ENCODE data around the gene NAB2.
A peak's percentile ranks its signal among the peaks of the same experiment; 100 is the strongest.

Gene NAB2

GRCh38 chr12:57092876-57093414 lies 4.0 kb downstream of the NAB2 start:
- TF ChIP-seq, protein P1, sequence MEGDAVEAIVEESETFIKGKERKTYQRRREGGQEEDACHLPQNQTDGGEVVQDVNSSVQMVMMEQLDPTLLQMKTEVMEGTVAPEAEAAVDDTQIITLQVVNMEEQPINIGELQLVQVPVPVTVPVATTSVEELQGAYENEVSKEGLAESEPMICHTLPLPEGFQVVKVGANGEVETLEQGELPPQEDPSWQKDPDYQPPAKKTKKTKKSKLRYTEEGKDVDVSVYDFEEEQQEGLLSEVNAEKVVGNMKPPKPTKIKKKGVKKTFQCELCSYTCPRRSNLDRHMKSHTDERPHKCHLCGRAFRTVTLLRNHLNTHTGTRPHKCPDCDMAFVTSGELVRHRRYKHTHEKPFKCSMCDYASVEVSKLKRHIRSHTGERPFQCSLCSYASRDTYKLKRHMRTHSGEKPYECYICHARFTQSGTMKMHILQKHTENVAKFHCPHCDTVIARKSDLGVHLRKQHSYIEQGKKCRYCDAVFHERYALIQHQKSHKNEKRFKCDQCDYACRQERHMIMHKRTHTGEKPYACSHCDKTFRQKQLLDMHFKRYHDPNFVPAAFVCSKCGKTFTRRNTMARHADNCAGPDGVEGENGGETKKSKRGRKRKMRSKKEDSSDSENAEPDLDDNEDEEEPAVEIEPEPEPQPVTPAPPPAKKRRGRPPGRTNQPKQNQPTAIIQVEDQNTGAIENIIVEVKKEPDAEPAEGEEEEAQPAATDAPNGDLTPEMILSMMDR (IDR thresholded peaks at IDR 0.05; ENCODE audit: low read depth, low read length) = no peak
- TF ChIP-seq POLR2A (IDR thresholded peaks at IDR 0.05; ENCODE audit: extremely low read depth, insufficient read length) (no peak), MYC (IDR thresholded peaks at IDR 0.05; ENCODE audit: low read depth, low read length) (no peak), MAX (IDR thresholded peaks at IDR 0.05; ENCODE audit: low read depth, low read length) (no peak)
- DNase-seq (ENCODE audit: low read depth) = no peak
- H3K4me3 ChIP-seq (ENCODE audit: low read depth, low read length) = no peak overlapping the region

DNA sequence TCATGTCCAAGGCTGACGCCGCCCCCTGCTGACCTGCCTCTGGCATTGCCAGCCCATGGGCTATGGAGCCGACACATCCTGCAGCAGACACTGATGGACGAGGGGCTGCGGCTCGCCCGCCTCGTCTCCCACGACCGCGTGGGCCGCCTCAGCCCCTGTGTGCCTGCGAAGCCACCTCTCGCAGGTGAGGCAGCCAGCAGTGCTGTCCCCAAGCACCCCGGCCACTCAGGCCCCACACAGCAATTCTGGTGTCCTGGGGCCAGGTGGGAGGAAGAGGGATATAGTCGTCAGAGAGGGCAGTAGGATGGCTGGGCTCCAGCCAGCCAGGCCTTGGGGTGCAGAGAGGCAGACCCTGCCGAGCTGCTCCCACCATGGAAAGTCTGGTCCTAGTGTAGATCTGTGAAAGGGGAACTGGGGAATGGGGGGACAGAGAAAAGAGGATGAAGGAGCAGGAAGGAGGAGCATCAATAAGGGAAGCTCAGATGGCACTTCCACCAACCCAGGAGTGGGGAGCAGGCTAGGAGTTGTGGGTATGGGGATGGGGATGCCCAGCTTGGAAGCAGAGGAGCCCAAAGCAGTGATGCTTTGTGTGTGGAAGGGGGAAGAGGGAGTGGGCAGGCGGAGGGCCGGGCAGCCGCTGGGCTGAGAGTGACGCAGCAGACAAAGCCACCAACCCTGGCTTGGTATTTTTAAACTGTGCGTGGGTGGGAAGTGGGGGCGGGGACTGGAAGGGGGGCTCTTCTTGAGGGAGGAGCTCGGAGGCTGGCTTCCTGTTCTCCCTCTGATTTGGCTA lies 4.7 kb downstream of the NAB2 start:
- peak; percentile 77 for DNase-seq (ENCODE audit: low read depth)
- TF ChIP-seq, protein P1 (IDR thresholded peaks at IDR 0.05; ENCODE audit: low read depth, low read length) = peak; percentile 75
- no peak for TF ChIP-seq MYC (IDR thresholded peaks at IDR 0.05; ENCODE audit: low read depth, low read length)
- H3K4me3 ChIP-seq (ENCODE audit: low read depth, low read length) = no peak overlapping the region

DNA sequence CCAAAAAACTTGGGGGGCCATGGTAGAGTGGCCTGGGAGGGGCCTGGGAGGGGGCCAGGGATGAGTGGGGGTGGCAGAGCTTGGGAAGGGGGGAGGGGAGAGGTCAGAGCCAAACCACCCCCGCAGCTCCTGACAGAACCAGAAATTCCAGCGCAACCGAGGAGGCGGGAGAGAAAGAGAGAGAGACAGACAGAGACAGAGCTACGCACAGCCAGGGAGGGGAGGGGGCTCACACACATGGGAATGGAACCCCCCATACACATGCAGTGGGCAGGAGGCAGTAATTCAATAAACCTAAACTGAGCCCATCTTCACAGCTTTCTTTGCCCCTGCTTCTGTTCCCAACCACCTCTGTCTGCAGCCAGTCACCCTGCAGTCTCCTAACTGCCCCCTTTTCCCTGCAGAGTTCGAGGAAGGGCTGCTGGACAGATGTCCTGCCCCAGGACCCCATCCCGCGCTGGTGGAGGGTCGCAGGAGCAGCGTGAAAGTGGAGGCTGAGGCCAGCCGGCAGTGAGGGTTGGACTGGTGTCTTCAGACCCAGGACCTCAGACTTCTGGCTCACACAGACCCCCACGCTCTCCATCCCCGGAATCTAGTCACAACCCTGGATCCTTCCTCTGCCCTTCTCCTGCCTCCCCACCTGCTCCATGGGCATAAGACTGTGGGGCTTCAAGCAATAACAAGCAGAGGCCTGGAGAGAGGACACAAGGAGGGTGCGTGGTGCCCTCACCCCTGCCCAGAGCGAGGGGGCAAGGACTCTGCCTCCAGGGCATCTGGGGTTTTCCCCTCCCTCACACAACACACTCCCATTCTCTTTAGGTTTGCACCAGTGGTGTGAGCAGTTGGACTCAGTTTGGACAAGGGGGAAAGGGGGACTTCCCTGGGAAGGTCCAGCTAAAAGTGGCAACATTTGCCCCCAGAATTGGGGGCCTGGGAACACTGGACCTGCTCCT lies 5.6 kb downstream of the NAB2 start:
- H3K4me3 ChIP-seq (ENCODE audit: low read depth, low read length) = no peak overlapping the region
- no peak for DNase-seq (ENCODE audit: low read depth)
- TF ChIP-seq, protein P1 (IDR thresholded peaks at IDR 0.05; ENCODE audit: low read depth, low read length) = no peak
- TF ChIP-seq MAX (IDR thresholded peaks at IDR 0.05; ENCODE audit: low read depth, low read length) (no peak), MYC (IDR thresholded peaks at IDR 0.05; ENCODE audit: low read depth, low read length) (no peak), POLR2A (IDR thresholded peaks at IDR 0.05; ENCODE audit: extremely low read depth, insufficient read length) (no peak)

DNA sequence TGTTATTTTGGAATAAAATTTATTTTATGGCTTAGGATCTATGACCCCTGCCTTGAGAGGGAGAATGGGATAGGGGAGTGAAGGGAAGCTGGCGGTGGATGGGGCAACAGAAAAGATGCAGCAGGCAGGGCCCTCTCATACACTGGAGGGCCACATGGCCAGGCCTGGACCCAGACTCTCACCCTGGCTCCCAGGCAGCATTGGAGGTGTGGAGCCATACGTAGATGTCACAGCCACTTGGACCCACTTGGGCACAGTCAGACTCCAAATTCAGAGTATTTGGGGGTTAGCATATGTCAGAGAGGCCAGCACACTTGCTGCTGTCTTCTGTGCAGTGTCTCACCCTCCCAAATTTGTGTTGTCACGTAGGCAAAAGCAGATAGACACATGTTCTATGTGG lies 6.5 kb downstream of the NAB2 start:
- no peak overlapping the region for H3K4me3 ChIP-seq (ENCODE audit: low read depth, low read length)
- DNase-seq (ENCODE audit: low read depth) = no peak
- TF ChIP-seq POLR2A (IDR thresholded peaks at IDR 0.05; ENCODE audit: extremely low read depth, insufficient read length) = no peak
- TF ChIP-seq MYC (IDR thresholded peaks at IDR 0.05; ENCODE audit: low read depth, low read length) = no peak
- TF ChIP-seq, protein P1 (IDR thresholded peaks at IDR 0.05; ENCODE audit: low read depth, low read length) = no peak
- TF ChIP-seq MAX (IDR thresholded peaks at IDR 0.05; ENCODE audit: low read depth, low read length) = no peak

GRCh38 chr12:57096099-57096572 lies 7.2 kb downstream of the NAB2 start:
- TF ChIP-seq, protein P1 (IDR thresholded peaks at IDR 0.05; ENCODE audit: low read depth, low read length) = no peak
- no peak for TF ChIP-seq MYC (IDR thresholded peaks at IDR 0.05; ENCODE audit: low read depth, low read length)
- no peak for TF ChIP-seq MAX (IDR thresholded peaks at IDR 0.05; ENCODE audit: low read depth, low read length)
- TF ChIP-seq POLR2A (IDR thresholded peaks at IDR 0.05; ENCODE audit: extremely low read depth, insufficient read length) = no peak
- no peak overlapping the region for H3K4me3 ChIP-seq (ENCODE audit: low read depth, low read length)
- no peak for DNase-seq (ENCODE audit: low read depth)
